Measurements from ENCODE around the gene BMP7.

BMP7 gene

DNA sequence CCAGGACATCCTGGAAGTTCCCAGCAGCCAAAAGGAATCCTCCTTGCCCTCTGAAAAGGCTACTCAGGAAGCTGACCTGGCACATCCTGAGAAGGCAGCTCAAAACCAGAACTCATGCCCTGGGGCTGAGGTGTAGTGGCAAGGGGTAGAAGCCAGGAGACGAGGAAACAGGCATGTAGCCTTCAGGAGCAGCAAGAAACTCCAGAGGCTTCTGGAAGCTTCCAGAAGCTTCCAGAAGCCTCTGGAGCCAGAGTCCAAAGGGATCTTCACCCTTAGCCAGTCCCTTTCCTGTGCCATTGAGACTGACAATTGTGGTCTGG lies 43.9 kb downstream of the BMP7 start:
- TF ChIP-seq, protein P1, sequence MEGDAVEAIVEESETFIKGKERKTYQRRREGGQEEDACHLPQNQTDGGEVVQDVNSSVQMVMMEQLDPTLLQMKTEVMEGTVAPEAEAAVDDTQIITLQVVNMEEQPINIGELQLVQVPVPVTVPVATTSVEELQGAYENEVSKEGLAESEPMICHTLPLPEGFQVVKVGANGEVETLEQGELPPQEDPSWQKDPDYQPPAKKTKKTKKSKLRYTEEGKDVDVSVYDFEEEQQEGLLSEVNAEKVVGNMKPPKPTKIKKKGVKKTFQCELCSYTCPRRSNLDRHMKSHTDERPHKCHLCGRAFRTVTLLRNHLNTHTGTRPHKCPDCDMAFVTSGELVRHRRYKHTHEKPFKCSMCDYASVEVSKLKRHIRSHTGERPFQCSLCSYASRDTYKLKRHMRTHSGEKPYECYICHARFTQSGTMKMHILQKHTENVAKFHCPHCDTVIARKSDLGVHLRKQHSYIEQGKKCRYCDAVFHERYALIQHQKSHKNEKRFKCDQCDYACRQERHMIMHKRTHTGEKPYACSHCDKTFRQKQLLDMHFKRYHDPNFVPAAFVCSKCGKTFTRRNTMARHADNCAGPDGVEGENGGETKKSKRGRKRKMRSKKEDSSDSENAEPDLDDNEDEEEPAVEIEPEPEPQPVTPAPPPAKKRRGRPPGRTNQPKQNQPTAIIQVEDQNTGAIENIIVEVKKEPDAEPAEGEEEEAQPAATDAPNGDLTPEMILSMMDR (IDR thresholded peaks at IDR 0.05; ENCODE audit: control insufficient read depth, extremely low read depth, insufficient read depth): no peak
- no peak overlapping the region for H3K4me3 ChIP-seq (ENCODE audit: low read depth, low read length)
- no peak for DNase-seq (ENCODE audit: low read depth)

DNA sequence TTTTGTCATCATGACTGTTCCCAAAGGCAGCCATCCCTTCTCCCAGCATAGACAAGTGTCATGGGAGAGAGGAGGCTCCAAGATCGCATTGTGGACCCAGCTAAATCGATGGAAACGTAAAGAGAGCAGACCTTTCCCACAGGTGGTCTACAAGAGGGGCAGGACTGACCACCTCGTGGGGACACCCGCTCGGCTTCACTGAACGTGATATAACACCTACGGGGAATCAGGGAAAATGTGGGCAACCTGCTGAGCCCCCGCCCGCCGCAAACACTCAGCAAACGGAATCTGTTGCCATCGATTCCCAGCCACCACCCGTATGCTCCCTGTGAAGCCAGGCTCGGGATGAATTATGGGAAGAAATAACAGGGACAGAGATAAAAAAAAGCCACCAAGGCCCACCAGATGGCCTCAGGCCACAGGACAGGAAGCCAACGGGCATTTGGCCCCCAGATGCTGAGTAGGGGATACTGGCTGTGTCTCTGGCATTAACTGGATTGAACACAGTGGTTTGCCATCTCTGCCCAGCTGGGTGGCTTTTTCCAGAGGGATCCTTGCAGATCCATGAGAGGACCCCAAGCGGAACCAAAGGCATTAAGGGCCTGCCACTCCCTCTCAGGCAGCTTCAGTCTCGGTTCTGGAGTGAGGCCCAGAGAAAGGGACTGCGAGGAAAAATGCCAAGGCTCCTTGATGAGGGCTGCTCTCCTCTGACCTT lies 44.4 kb downstream of the BMP7 start:
- no peak for DNase-seq (ENCODE audit: low read depth)
- no peak overlapping the region for H3K4me3 ChIP-seq (ENCODE audit: low read depth, low read length)
- TF ChIP-seq, protein P1 (IDR thresholded peaks at IDR 0.05; ENCODE audit: control insufficient read depth, extremely low read depth, insufficient read depth): no peak

DNA sequence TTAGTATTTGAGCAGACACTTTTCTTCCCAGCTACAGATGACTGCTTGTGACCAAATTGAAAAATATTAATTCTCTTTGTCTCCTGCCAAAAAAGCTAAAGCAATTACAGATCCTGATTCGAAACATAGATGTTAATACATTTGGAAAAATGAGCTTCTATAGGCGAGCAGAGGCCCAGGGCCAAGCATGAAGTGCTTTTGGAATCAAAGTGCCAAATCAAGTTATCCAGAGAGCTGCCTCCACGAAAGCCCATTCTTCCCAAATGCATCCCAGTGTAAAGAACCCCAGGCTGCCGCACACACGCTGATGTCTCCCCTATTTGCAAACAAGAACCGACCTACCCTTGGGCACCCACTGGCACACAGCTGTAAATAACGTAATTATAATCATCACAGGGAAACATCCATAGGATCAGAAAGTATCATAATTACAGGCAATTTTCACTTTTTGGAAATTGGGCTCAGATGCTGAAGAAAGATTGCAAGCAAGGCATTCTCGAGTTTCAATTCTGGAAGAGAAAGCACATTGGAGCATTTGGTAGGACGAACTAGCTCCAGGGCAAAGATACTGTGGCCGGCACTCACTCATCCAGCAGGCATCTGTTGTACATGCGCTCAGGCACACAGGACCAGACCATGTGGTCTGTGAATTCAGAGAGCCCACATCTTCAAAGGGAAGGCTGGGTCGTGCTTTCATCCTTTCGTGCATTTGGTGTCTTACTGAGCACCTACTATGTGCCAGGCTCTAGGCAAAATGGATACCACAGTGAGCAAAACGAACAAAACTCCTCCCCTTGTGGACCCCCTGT lies 45.9 kb downstream of the BMP7 start:
- DNase-seq (ENCODE audit: low read depth): no peak
- TF ChIP-seq, protein P1 (IDR thresholded peaks at IDR 0.05; ENCODE audit: control insufficient read depth, extremely low read depth, insufficient read depth): no peak
- H3K4me3 ChIP-seq (ENCODE audit: low read depth, low read length): no peak overlapping the region

DNA sequence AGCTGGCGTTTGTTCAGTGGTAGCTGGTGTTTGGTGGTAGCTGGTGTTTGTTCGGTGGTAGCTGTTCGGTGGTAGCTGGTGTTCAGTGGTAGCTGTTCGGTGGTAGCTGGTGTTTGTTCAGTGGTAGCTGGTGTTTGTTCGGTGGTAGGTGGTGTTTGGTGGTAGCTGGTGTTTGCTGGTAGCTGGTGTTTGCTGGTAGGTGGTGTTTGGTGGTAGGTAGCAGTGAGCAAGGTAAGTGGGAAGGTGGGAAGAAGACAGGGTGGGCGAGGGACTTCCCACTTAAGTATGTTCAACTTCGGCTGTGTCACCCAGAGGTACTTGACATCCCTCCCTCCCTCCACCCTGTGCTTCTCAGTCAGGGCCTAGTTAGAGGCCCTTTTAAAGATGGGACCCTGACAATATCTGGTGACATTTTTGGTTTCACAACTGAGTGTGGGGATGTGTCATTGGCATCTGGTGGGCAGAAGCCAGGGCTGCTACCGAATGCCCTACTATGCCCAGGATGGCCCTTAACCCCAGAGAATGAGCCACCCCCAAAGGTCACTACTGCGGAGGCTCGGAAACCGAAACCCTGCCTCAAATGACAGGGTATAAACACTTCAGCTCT lies 47.3 kb downstream of the BMP7 start:
- no peak overlapping the region for H3K4me3 ChIP-seq (ENCODE audit: low read depth, low read length)
- DNase-seq (ENCODE audit: low read depth): no peak
- TF ChIP-seq, protein P1 (IDR thresholded peaks at IDR 0.05; ENCODE audit: control insufficient read depth, extremely low read depth, insufficient read depth): no peak

DNA sequence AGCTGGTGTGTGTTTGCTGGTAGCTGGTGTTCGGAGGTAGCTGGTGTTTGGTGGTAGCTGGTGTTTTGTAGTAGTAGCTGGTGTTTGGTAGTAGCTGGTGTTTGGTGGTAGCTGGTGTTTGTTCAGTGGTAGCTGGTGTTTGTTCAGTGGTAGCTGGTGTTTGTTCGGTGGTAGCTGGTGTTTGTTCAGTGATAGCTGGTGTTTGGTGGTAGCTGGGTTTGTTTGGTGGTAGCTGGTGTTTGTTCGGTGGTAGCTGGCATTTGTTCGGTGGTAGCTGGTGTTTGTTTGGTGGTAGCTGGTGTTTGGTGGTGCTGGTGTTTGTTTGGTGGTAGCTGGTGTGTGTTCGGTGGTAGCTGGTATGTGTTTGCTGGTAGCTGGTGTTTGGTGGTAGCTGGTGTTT lies 48.0 kb downstream of the BMP7 start:
- no peak overlapping the region for H3K4me3 ChIP-seq (ENCODE audit: low read depth, low read length)

DNA sequence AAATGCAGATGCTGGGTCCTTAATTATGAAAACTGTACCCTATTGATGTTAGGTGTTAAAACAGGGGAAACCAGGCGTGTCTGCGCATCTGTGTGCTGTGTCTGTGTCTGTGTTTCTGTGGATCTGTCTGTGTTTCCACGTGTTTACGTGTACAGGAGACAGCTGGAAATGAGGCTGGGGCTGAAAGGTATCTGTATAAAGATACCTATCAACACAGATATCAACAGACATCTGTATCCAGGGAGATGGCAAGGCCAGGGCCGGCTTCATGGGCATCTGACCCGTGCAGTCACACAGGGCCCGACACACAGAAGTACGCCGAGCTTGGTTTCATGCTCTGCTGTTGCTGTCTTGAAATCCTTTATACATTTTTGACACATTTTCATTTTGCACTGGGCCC lies 48.6 kb downstream of the BMP7 start:
- DNase-seq (ENCODE audit: low read depth): no peak
- H3K4me3 ChIP-seq (ENCODE audit: low read depth, low read length): no peak overlapping the region
- TF ChIP-seq, protein P1 (IDR thresholded peaks at IDR 0.05; ENCODE audit: control insufficient read depth, extremely low read depth, insufficient read depth): no peak

More for the DNA sequence above, 48.0 kb downstream of the BMP7 start:
- DNase-seq (ENCODE audit: low read depth): no peak
- TF ChIP-seq, protein P1 (IDR thresholded peaks at IDR 0.05; ENCODE audit: control insufficient read depth, extremely low read depth, insufficient read depth): no peak

Data from LNCaP clone FGC (cell line).